Mesenchymal stem cell (in vitro differentiated cells and primary cell): Measurements from ENCODE around the gene DNAH14. TPM values are rescaled to one million over a fixed set of nuclear protein-coding genes. Genes with fewer than 3 reads are reported as not detected.
A peak's percentile ranks its signal among the peaks of the same experiment; 100 is the strongest.
"Not testable (repeated sequence)": the region's sequence is repeated elsewhere in the genome, so short reads cannot be mapped to it uniquely, and the experiment has no call there.

Experiments
- DNase-seq: peaks from one replicate; pipeline ENCODE4 v3.0.0-alpha.2; 2013
- H2AFZ ChIP-seq: one replicate; pipeline ENCODE4 v1.6.1; 2013; ENCODE audit warnings: low read depth, mild to moderate bottlenecking, control low read depth, inconsistent platforms, low read length, moderate library complexity
- H2AK5ac ChIP-seq: 2 replicates; pipeline ENCODE4 v1.6.1; 2013; ENCODE audit warnings: low read length, moderate library complexity, mild to moderate bottlenecking, inconsistent platforms; ENCODE audit not compliant: severe bottlenecking
- H2BK120ac ChIP-seq: one replicate; pipeline ENCODE4 v1.6.1; 2013; ENCODE audit warnings: low read depth, mild to moderate bottlenecking, inconsistent platforms, low read length, moderate library complexity
- H2BK12ac ChIP-seq, 2 experiments: one replicate each; pipeline ENCODE4 v1.6.1; 2013; ENCODE audit warnings: inconsistent platforms in 2 of 2, low read length in 2 of 2, mild to moderate bottlenecking in 2 of 2, moderate library complexity in 2 of 2, control low read depth in 1 of 2
- H2BK15ac ChIP-seq: one replicate; pipeline ENCODE4 v1.6.1; 2013; ENCODE audit warnings: mild to moderate bottlenecking, low read depth, inconsistent platforms; ENCODE audit not compliant: poor library complexity, severe bottlenecking
- H2BK5ac ChIP-seq: 2 replicates; pipeline ENCODE4 v1.6.1; 2013; ENCODE audit warnings: low read depth, mild to moderate bottlenecking, low read length, control low read depth, inconsistent platforms; ENCODE audit not compliant: poor library complexity, severe bottlenecking
- H3K14ac ChIP-seq, 2 experiments: one replicate each; pipeline ENCODE4 v1.6.1; 2013; ENCODE audit warnings: inconsistent platforms in 2 of 2, low read length in 2 of 2, control low read depth in 1 of 2, mild to moderate bottlenecking in 1 of 2, moderate library complexity in 1 of 2
- H3K18ac ChIP-seq, 2 experiments: one replicate each; pipeline ENCODE4 v1.6.1; 2013; ENCODE audit warnings: inconsistent platforms in 2 of 2, low read length in 2 of 2, control low read depth in 1 of 2, low read depth in 1 of 2, mild to moderate bottlenecking in 1 of 2
- H3K23ac ChIP-seq, 2 experiments: one replicate each; pipeline ENCODE4 v1.6.1; 2013; ENCODE audit warnings: inconsistent platforms in 2 of 2, low read length in 2 of 2, mild to moderate bottlenecking in 2 of 2, moderate library complexity in 2 of 2, control low read depth in 1 of 2
- H3K27ac ChIP-seq: 2 replicates; pipeline ENCODE4 v1.5.1; 2013; ENCODE audit warnings: mild to moderate bottlenecking, moderate library complexity, low read length, control low read depth, inconsistent platforms; ENCODE audit not compliant: poor library complexity, severe bottlenecking
- H3K27me3 ChIP-seq, 2 experiments: 2 replicates each; pipeline versions ENCODE4 v1.6.1 to v1.7.0; 2013; ENCODE audit warnings: low read length in 2 of 2, mild to moderate bottlenecking in 2 of 2, moderate library complexity in 2 of 2, control low read depth in 1 of 2, inconsistent platforms in 1 of 2; ENCODE audit not compliant: control insufficient read depth in 1 of 2, insufficient read depth in 1 of 2
- H3K36me3 ChIP-seq, 2 experiments: 2 replicates each; pipeline versions ENCODE4 v1.6.1 to v1.7.0; 2013; ENCODE audit warnings: low read length in 2 of 2, control low read depth in 1 of 2, inconsistent platforms in 1 of 2, low read depth in 1 of 2, mild to moderate bottlenecking in 1 of 2; ENCODE audit not compliant: insufficient read depth in 2 of 2, control insufficient read depth in 1 of 2
- H3K4ac ChIP-seq, 2 experiments: one replicate each; pipeline ENCODE4 v1.6.1; 2013; ENCODE audit warnings: inconsistent platforms in 2 of 2, low read length in 2 of 2, mild to moderate bottlenecking in 2 of 2, moderate library complexity in 2 of 2, control low read depth in 1 of 2, low read depth in 1 of 2
- H3K4me1 ChIP-seq: 2 replicates; pipeline ENCODE4 v1.6.1; 2013; ENCODE audit warnings: low read depth, low read length, control low read depth; ENCODE audit not compliant: control insufficient read depth, insufficient read depth
- H3K4me2 ChIP-seq: 2 replicates; pipeline ENCODE4 v1.6.1; 2013; ENCODE audit warnings: low read length, mild to moderate bottlenecking, inconsistent platforms; ENCODE audit not compliant: poor library complexity, severe bottlenecking
- H3K4me3 ChIP-seq, 2 experiments: 2 replicates each; pipeline versions ENCODE4 v1.5.1 to v1.7.0; 2013; ENCODE audit warnings: low read length in 2 of 2, mild to moderate bottlenecking in 2 of 2, control low read depth in 1 of 2, low read depth in 1 of 2; ENCODE audit not compliant: insufficient read depth in 1 of 2
- H3K79me1 ChIP-seq: replicated peaks from 2 replicates; pipeline ENCODE4 v1.6.1; 2013; ENCODE audit warnings: mild to moderate bottlenecking, control low read depth, low read length, inconsistent platforms; ENCODE audit not compliant: poor library complexity, severe bottlenecking
- H3K9ac ChIP-seq: 2 replicates; pipeline ENCODE4 v1.7.0; 2013; ENCODE audit warnings: mild to moderate bottlenecking, low read length, moderate library complexity
- H3K9me3 ChIP-seq: 2 replicates; pipeline ENCODE4 v1.7.0; 2013; ENCODE audit warnings: mild to moderate bottlenecking, low read length; ENCODE audit not compliant: control insufficient read depth
- H4K8ac ChIP-seq: one replicate; pipeline ENCODE4 v1.6.1; 2013; ENCODE audit warnings: inconsistent platforms, mild to moderate bottlenecking, low read length, moderate library complexity
- H4K91ac ChIP-seq: one replicate; pipeline ENCODE4 v1.6.1; 2013; ENCODE audit warnings: mild to moderate bottlenecking, low read length, inconsistent platforms
- WGBS: methylation state at CpG from one replicate; pipeline ENCODE4 v1.1.7; 2013; ENCODE audit warnings: mixed read lengths; 5-methylcytosine and 5-hydroxymethylcytosine counted together
- polyA plus RNA-seq, 2 experiments: library from polyadenylated mRNA; stranded (reverse); fragments of 200-250 nt; gene quantifications; one replicate each; pipeline ENCODE4 v1.2.3, GENCODE V29; 2013

The DNAH14 gene
- polyA plus RNA-seq (2013, experiment 1 of 2), result 9.5 TPM
- polyA plus RNA-seq (2013, experiment 2 of 2), result 10.8 TPM

DNA sequence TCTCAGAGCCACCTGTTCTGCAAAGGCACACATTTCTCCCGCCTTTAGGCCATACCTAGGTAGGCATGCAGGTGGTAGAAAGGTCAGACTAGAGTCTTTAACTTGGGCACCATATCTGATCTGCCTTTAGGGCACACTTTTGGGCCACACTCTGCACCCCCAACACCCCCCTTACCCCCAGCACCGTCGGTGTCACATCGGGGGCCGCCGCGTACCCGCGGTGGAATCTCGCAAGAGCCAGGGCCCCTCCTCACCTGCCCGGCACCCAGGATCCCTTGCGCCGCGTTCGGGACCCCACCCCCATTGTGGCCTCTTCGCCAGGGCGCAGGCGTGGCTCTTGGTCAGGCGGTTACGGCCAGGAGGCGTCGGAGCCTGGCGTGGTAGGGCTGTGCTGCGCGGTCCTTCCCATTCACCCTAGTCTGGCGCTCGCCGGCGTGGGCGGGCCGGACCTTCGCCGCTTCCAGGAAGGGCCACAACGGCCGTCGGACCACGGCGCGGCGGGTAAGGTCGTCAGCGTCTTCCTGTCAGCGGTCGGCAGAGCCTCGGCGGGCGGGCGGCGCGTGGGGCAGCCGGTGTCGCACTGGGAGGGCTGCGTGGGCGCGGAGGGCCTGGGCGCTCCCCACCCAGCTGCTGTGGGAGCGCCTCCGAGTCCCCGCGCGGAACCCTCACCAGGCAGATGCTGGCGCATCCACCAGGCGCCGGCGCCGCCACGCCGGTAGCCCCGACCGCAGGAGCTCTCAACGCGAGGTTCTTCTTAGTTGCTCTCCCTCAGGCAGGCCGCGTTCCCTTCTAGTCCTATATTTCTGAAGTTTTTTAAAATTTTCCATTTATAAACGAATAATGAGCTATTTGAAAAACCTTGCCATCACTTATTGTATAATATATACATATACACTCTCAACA, at the start of gene DNAH14:
Gene DNAH14 (plus strand): TSS at position 341 of the 903 bp plus-strand sequence. CDS start 23,028 bp downstream, outside the sequence.
- H2AK5ac ChIP-seq, result no peak within 1 kb of the TSS
- H3K79me1 ChIP-seq, result peaks cover 10% of the 10 kb centered on the region
- H3K4me3 ChIP-seq, result peak within 1 kb of the TSS; percentile 83 to 95
- peak within 1 kb of the TSS; percentile 24 for H3K27ac ChIP-seq
- peak within 1 kb of the TSS; percentile 73 to 98 for H2BK12ac ChIP-seq
- H3K9me3 ChIP-seq, result peaks cover 30% of the 10 kb centered on the region
- DNase-seq, result peak; percentile 84
- H3K9ac ChIP-seq, result peak within 1 kb of the TSS; percentile 93
- H4K8ac ChIP-seq, result peak within 1 kb of the TSS; percentile 97
- H2BK5ac ChIP-seq, result peak within 1 kb of the TSS; percentile 88
- H2BK120ac ChIP-seq, result peak within 1 kb of the TSS; percentile 87
- peak within 1 kb of the TSS; percentile 60 for H2BK15ac ChIP-seq
- H2AFZ ChIP-seq, result peak within 1 kb of the TSS; percentile 65
- H3K18ac ChIP-seq, result peak within 1 kb of the TSS; percentile 77 to 81
- peak within 1 kb of the TSS; percentile 71 to 83 for H3K4ac ChIP-seq
- H3K4me2 ChIP-seq, result peak within 1 kb of the TSS; percentile 89
- H3K23ac ChIP-seq, result peak within 1 kb of the TSS in 1 of 2 experiments; percentile 23
- 3% methylated on average over 52 of the region's 75 CpGs for WGBS
- peak within 1 kb of the TSS; percentile 97 for H4K91ac ChIP-seq
- H3K36me3 ChIP-seq, result no peaks in the 10 kb centered on the region
- peak within 1 kb of the TSS in 1 of 2 experiments; percentile 96 for H3K14ac ChIP-seq
- H3K27me3 ChIP-seq, result no peaks in the 10 kb centered on the region
- no peaks in the 10 kb centered on the region for H3K4me1 ChIP-seq

DNA sequence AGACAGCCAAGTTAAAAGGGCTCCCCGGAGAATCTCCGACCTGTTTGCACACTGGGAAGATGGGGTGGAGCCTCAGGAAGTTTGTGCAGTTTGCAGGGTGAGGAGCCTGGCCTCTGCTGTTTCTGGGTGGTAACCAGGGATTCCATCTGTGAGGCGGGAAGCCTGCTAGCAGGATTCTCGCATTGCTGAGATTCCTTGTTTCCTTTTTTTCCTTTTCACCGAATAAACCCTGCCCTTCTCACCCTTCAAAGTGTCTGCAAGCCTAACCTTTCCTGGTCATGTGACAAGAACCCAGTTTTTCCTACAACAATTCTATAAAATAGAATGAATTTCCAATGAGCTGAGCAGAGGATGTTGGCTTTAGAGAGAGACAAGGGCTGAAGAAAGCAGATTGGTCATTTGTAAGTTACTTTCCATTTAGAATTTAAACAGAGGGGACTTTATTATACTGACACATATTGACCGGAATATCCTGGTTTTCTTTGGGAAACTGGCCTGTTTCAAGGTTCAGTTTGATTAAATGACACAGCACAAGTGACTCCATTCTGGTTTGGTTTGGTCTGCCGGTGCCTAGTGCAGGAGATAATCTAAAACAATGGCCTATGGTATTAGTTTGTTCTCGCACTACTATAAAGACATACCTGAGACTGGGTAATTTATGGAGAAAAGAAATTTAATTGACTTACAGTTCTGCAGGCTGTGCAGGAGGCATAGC, 48.7 kb upstream of the DNAH14 start:
- Histone ChIP-seq H3K9me3 (peaks cover 12% of the 10 kb centered on the region), H4K8ac (no peak overlapping the region), H2BK12ac (no peak overlapping the region), H2AFZ (no peak overlapping the region), H2BK120ac (no peak overlapping the region), H2AK5ac (no peak overlapping the region), H3K4ac (no peak overlapping the region), H3K9ac (no peak overlapping the region), H2BK15ac (no peak overlapping the region), H3K23ac (no peak overlapping the region), H3K4me2 (no peak overlapping the region), H3K4me3 (no peak overlapping the region), H3K36me3 (no peaks in the 10 kb centered on the region), H4K91ac (no peak overlapping the region), H3K14ac (no peak overlapping the region), H3K18ac (no peak overlapping the region), H3K4me1 (peaks cover 5% of the 10 kb centered on the region), H2BK5ac (no peak overlapping the region), H3K27me3 (peaks cover 11 to 15% of the 10 kb centered on the region in 2 experiments), H3K27ac (no peak overlapping the region), H3K79me1 (no peaks in the 10 kb centered on the region)
- 45% methylated on average over 8 of the region's 8 CpGs for WGBS
- DNase-seq, result no peak

DNA sequence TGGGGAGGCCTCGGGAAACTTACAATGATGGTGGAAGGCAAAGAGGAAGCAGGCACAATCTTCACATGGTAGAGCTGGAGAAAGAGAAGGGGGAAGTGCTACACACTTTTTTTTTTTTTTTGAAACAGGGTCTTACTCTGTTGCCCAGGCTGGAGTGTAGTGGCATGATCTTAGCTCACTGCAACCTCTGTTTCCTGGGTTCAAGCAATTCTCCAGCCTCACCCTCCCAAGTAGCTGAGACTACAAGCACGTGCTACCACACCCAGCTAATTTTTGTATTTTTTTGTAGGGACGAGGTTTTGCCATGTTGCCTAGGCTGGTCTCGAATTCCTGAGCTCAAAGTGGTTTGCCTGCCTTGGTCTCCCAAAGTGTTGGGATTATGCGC, 48.2 kb upstream of the DNAH14 start:
- not testable (repeated sequence) for H4K8ac ChIP-seq, H3K36me3 ChIP-seq, H3K79me1 ChIP-seq, H3K4me1 ChIP-seq, H3K18ac ChIP-seq, H3K4me3 ChIP-seq, H3K14ac ChIP-seq, H3K4ac ChIP-seq, H2BK120ac ChIP-seq, H3K9ac ChIP-seq, H2AK5ac ChIP-seq, H3K27ac ChIP-seq, H2AFZ ChIP-seq, H3K4me2 ChIP-seq, H2BK5ac ChIP-seq, H3K27me3 ChIP-seq, DNase-seq, H3K23ac ChIP-seq
- Histone ChIP-seq H2BK15ac (peak overlapping the region; percentile 67), H4K91ac (peak overlapping the region; percentile 27), H3K9me3 (peaks cover 17% of the 10 kb centered on the region), H2BK12ac (peak overlapping the region in 1 of 2 experiments; percentile 54)
- WGBS, result 92% methylated on average over 5 of the region's 5 CpGs

DNA sequence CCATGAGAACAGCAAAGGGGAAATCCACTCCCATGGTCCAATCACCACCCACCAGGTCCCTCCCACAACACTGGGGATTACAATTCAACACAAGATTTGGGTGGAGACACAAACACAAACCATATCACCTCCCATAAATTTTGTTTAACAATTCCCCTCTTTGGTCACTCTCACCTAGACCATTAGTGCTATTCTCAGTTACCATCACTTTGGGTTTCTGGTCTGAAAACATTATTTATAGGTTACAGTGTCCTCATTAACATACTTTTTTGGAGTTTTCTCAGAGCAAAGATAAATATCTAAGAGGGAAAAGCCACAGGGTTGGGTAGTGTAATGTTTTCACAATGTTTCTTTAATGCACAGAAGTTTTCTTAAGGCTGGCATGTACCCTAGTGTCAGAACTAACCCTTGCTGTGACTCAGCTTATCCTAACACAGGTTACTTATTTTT, 47.7 kb upstream of the DNAH14 start:
- no peak overlapping the region for H4K8ac ChIP-seq
- no peak for DNase-seq
- no peak overlapping the region for H3K27ac ChIP-seq
- H3K18ac ChIP-seq, result no peak overlapping the region
- peaks cover 7 to 9% of the 10 kb centered on the region in 2 experiments for H3K27me3 ChIP-seq
- H3K14ac ChIP-seq, result no peak overlapping the region
- H2BK15ac ChIP-seq, result peak overlapping the region; percentile 67
- H2BK120ac ChIP-seq, result no peak overlapping the region
- no peak overlapping the region for H3K9ac ChIP-seq
- no peak overlapping the region for H3K23ac ChIP-seq
- no peak overlapping the region for H2AFZ ChIP-seq
- H3K4me3 ChIP-seq, result no peak overlapping the region
- H2BK5ac ChIP-seq, result no peak overlapping the region
- peaks cover 5% of the 10 kb centered on the region for H3K4me1 ChIP-seq
- H3K4ac ChIP-seq, result no peak overlapping the region
- H4K91ac ChIP-seq, result no peak overlapping the region
- no peaks in the 10 kb centered on the region for H3K36me3 ChIP-seq
- H3K4me2 ChIP-seq, result no peak overlapping the region
- peaks cover 17% of the 10 kb centered on the region for H3K9me3 ChIP-seq
- H2AK5ac ChIP-seq, result no peak overlapping the region
- H3K79me1 ChIP-seq, result no peaks in the 10 kb centered on the region
- H2BK12ac ChIP-seq, result peak overlapping the region; percentile 43 to 54
